Neural progenitor cell (in vitro differentiated cells): ENCODE measurements around the gene LPP.

Source experiments
- CTCF ChIP-seq: fragments of 200-600 bp; sonication (generic); IDR thresholded peaks from 2 replicates; pipeline ENCODE4 v1.5.1; 2017; ENCODE audit warnings: antibody characterized with exemption, mild to moderate bottlenecking
- EZH2 ChIP-seq: fragments of 200-600 bp; sonication (generic); IDR thresholded peaks from 2 replicates; pipeline ENCODE4 v1.6.1; 2017; ENCODE audit warnings: antibody characterized with exemption, mild to moderate bottlenecking, moderate library complexity

- TF ChIP-seq CTCF = peak; percentile 22
- peak; percentile 36 for TF ChIP-seq EZH2
Measured at GRCh38 chr3:188154014-188154808, at the start of gene LPP.
